Activated CD4-positive, alpha-beta T cell treated with anti-CD3 and anti-CD28 coated beads, Interleukin-2, amount 10 ng/mL, durations not matched to agents 24 days and 14 days (primary cell): ENCODE data around the gene PRKN. TPM values are rescaled to one million over a fixed set of nuclear protein-coding genes. Genes with fewer than 3 reads are reported as not detected.

ENCODE experiments used
- DNase-seq: peaks from one replicate; pipeline ENCODE4 v3.0.0; 2022
- H3K27ac Mint-ChIP-seq: one replicate; pipeline ENCODE4 v1.8.0; 2022; ENCODE audit warnings: mild to moderate bottlenecking, mixed read lengths
- H3K27me3 Mint-ChIP-seq: one replicate; pipeline ENCODE4 v1.8.0; 2022; ENCODE audit warnings: mixed read lengths
- H3K36me3 Mint-ChIP-seq: one replicate; pipeline ENCODE4 v1.8.0; 2022; ENCODE audit warnings: low read depth, mild to moderate bottlenecking, mixed read lengths
- H3K4me1 Mint-ChIP-seq: one replicate; pipeline ENCODE4 v1.8.0; 2021; ENCODE audit warnings: mixed read lengths
- H3K4me3 Mint-ChIP-seq: one replicate; pipeline ENCODE4 v1.8.0; 2022; ENCODE audit warnings: mild to moderate bottlenecking, moderate library complexity, mixed read lengths
- H3K9me3 Mint-ChIP-seq: one replicate; pipeline ENCODE4 v1.8.0; 2021; ENCODE audit warnings: mixed read lengths
- intact Hi-C: fragments of 100-400 bp; cut with micrococcal nuclease; formaldehyde crosslinking; loops from one replicate; pipeline ENCODE4 v1.15.1; 2023
- total RNA-seq: library from RNA; stranded (reverse); gene quantifications from 2 replicates; pipeline ENCODE4 v1.2.3, GENCODE V29; 2022

The PRKN gene
- total RNA-seq, 1 donor from 2014 or later: not detected

DNA sequence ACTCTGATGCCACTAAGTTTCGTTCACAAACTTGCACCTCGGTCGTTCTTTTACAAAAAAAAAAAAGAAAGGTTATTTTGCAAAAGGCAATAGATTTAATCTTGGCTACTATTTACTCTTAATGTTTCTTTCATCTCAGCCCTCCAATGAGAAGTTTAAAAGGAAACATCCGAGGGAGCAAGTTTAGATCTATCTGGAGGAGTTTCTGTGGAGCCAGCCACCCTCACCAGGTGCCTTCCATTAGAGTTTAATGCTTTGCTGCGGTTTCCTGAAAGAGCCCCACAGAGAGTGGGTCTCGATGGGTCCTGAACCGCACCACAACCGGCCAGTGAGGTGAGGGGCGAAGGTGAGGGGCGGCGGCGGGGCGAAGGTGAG lies 632 bp downstream of the PRKN start:
- H3K36me3 Mint-ChIP-seq: no peaks in the 10 kb centered on the region
- peak overlapping the region; percentile 92 for H3K4me3 Mint-ChIP-seq
- H3K27me3 Mint-ChIP-seq: peaks cover 3% of the 10 kb centered on the region
- intact Hi-C loops: loop anchor here (5.0 kb wide), 2 partner anchors 1455 to 1735 kb away; partner anchors contain the start of genes AGPAT4 and MAP3K4
- DNase-seq: no peak
- H3K4me1 Mint-ChIP-seq: peaks cover 6% of the 10 kb centered on the region
- H3K9me3 Mint-ChIP-seq: no peaks in the 10 kb centered on the region
- H3K27ac Mint-ChIP-seq: peak overlapping the region; percentile 91

DNA sequence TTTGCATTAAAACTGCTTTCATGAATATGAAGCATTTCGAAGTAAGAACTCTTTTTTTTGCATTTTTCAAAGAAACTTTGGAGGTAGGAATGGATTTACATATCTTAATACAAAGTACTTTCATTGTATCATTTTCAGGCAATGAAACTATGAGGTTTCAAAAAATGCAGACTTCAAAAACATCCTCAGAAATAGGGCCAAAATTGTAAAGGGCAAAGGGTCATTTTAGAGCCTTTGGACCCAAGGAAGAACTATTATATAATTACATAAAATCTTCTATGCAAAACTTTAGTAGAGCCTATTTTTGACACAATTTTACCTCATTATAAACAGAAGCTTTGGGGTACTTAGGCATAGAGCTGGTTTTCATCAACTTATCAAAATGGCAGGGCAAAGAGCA lies 4.9 kb downstream of the PRKN start:
- H3K9me3 Mint-ChIP-seq: no peaks in the 10 kb centered on the region
- no peak for DNase-seq
- no peak overlapping the region for H3K4me3 Mint-ChIP-seq
- intact Hi-C loops: no loop called here
- H3K27me3 Mint-ChIP-seq: peaks cover 3% of the 10 kb centered on the region
- no peak overlapping the region for H3K27ac Mint-ChIP-seq
- H3K4me1 Mint-ChIP-seq: peaks cover 3% of the 10 kb centered on the region
- no peaks in the 10 kb centered on the region for H3K36me3 Mint-ChIP-seq

DNA sequence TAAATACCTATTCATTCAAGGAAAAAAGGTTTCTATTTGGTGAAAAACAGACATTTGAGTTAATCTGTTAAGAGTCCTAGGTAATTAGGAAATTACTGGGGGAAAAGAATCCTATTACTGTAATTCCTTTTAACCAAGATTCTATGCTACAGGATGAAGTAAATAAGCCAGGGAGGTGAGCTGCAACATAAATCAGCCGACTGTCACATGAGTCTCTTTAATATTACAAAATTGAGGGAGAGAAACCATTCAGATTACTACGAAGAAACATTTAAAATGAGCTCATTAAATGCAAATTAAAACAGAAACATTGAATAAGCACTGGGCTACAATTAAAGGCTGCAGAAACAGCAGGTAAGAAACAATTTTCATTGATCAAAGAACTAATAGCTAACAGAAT lies 5.3 kb downstream of the PRKN start:
- Mint-ChIP-seq H3K27ac (no peak overlapping the region), H3K27me3 (peaks cover 3% of the 10 kb centered on the region), H3K36me3 (no peaks in the 10 kb centered on the region), H3K9me3 (no peaks in the 10 kb centered on the region), H3K4me1 (peaks cover 3% of the 10 kb centered on the region), H3K4me3 (no peak overlapping the region)
- no peak for DNase-seq
- intact Hi-C loops: no loop called here

DNA sequence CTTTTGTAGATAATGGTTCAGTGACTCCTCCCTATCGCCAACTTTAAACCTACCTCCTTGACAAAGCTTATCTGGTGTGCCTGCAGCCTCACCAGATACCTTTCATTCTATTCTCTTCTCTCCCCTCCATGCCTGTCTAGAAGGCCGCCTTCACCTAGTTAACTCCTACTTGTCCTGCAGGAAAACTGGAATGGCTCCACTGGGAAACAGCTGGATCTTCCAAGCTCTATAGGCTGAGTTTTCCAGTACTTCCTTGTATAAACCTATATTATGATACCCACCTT lies 6.2 kb downstream of the PRKN start:
- Mint-ChIP-seq H3K27ac (no peak overlapping the region), H3K4me1 (no peaks in the 10 kb centered on the region), H3K36me3 (no peaks in the 10 kb centered on the region), H3K27me3 (no peaks in the 10 kb centered on the region), H3K9me3 (no peaks in the 10 kb centered on the region), H3K4me3 (no peak overlapping the region)
- no peak for DNase-seq
- intact Hi-C loops: no loop called here

DNA sequence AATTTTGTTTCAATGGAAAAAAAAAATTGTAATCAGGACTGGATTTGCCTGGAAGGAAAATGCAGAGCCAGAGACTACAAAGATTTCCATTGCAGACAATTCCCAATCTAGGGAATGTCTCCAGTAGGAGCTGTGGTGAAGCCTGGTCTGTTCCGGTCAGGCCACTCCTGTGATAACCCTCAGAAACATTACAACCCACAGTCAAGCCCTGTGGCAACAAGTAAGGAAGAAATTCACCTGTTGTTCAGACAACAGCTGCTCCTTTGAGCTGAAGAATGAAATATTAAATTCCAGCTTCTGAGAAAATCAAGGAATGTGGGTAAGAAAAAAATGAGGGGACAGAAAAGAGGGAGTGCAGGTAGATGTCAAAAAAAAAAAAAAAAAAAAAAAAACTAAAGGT lies 8.0 kb downstream of the PRKN start:
- no peak for DNase-seq
- Mint-ChIP-seq H3K9me3 (no peaks in the 10 kb centered on the region), H3K36me3 (no peaks in the 10 kb centered on the region), H3K27ac (no peak overlapping the region), H3K27me3 (no peaks in the 10 kb centered on the region), H3K4me1 (no peaks in the 10 kb centered on the region), H3K4me3 (no peak overlapping the region)
- intact Hi-C loops: no loop called here

DNA sequence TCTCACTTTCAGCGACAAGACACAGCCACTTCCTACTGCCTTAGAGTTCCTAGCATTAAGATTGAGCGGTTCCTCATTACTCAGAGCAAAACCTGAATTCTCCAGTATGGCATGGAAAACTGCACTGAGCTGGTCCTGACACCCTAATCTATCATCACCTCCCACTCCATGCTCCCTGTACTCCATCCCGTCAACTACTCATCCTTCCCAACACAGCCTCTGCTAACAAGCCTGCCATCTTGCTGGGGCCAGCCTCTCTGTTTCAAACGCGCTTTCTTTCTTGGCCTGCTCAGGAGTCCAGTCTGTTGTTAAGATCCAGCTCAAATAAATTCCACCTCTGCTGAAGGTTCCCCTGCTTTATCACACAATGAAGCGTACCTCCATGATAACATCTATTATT lies 12.0 kb downstream of the PRKN start:
- H3K27ac Mint-ChIP-seq: no peak overlapping the region
- no peak overlapping the region for H3K4me3 Mint-ChIP-seq
- intact Hi-C loops: no loop called here
- DNase-seq: no peak
- no peaks in the 10 kb centered on the region for H3K27me3 Mint-ChIP-seq
- no peaks in the 10 kb centered on the region for H3K4me1 Mint-ChIP-seq
- H3K36me3 Mint-ChIP-seq: no peaks in the 10 kb centered on the region
- no peaks in the 10 kb centered on the region for H3K9me3 Mint-ChIP-seq

DNA sequence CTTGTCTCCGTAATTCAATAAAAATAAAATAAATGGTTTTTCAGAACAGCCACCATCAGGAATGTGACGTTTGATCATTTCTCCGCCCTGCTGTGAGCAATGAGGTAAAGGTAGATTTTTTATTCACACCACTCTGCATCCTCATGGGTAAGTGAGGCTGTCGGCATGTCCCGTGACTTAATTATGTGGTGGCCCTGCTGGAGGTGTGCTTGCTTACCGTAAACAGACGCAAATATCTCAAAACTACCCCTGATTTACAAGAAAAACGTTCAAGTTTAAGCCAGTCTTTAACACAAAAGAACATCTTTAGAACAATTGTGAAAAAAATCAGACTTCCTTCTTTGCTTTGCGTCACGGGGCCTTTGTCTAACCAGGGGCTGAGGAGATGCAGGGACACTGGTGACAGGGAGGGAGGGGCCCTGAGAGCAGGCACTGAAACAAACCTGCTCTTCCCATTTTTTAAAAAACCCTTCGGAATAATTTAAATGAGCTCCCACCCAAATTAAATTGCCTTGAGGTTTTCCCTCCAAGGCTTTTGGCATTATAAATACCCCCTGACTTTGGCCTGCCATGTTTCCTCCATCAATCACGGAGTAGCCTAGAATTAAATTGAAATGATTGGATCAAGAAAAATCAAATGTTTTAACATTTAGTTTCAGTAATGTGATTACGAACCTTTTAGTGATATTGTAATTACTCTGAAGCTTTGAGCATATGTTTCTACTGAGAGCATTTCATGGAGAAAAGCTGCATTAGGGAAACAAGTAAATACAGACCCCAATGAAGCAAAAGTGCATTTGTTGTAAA lies 13.4 kb downstream of the PRKN start:
- intact Hi-C loops: no loop called here
- no peak for DNase-seq
- Mint-ChIP-seq H3K4me1 (no peaks in the 10 kb centered on the region), H3K36me3 (no peaks in the 10 kb centered on the region), H3K27me3 (no peaks in the 10 kb centered on the region), H3K4me3 (no peak overlapping the region), H3K27ac (no peak overlapping the region), H3K9me3 (no peaks in the 10 kb centered on the region)

DNA sequence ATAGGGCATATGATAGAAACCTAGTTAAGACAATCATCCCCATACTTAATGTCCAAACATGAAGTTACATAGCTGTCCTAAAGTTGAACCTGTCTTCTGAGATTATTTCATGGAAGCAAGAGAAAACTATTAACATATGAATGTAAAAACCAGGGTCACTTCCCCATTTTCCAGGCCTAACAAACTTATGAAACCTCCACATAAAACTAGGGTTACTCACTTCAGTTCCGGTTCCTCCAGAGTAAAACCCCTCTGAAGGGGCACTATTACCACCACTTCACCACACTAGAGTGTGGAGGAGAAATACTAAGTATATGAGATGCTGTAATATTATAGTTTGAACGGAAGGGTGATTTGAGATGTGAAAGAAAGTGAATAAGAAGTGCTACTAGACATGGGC lies 14.9 kb downstream of the PRKN start:
- Mint-ChIP-seq H3K4me3 (no peak overlapping the region), H3K4me1 (no peaks in the 10 kb centered on the region), H3K36me3 (no peaks in the 10 kb centered on the region), H3K9me3 (no peaks in the 10 kb centered on the region), H3K27me3 (no peaks in the 10 kb centered on the region), H3K27ac (no peak overlapping the region)
- intact Hi-C loops: no loop called here
- DNase-seq: no peak

DNA sequence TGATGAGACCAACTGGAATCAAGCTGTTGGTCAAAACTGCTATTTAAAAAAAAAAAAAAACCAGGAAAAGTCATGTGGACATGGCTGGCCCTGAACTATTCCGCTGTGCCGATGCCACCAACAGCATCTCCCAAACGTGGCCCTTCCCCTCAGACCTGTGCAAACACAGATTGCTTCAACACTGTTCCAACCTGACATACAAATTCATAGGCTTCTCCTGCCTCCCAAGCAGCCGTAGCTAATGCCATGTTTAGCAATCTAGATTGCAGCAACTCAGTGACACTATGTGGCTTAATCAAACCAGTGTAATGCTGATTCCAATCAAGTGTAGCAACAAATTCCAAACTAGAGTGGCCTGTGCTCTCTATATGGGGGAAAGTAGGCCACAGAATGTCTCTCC lies 16.2 kb downstream of the PRKN start:
- H3K9me3 Mint-ChIP-seq: no peaks in the 10 kb centered on the region
- H3K4me3 Mint-ChIP-seq: no peak overlapping the region
- H3K4me1 Mint-ChIP-seq: no peaks in the 10 kb centered on the region
- intact Hi-C loops: no loop called here
- no peaks in the 10 kb centered on the region for H3K27me3 Mint-ChIP-seq
- H3K27ac Mint-ChIP-seq: no peak overlapping the region
- no peak for DNase-seq
- no peaks in the 10 kb centered on the region for H3K36me3 Mint-ChIP-seq

DNA sequence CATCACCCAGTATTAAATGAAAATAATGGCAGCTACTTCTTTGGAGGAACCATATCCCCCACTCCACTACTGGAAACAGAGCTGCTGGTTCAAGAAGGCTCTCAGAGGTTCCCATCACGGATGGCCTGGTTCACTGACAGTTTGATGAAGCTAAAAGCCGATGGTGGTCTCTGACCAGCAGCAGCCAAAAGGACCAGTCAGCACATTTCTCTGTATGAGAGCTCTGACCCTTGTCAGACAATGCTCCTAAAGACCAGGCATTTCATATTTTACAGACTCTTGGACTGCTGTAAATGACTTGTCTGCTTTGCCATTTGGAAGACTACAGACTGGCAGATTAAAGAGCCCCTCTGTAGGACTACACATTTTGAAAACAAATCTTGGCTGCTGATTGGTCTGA lies 16.6 kb downstream of the PRKN start:
- H3K27me3 Mint-ChIP-seq: no peaks in the 10 kb centered on the region
- intact Hi-C loops: no loop called here
- DNase-seq: no peak
- H3K36me3 Mint-ChIP-seq: no peaks in the 10 kb centered on the region
- H3K4me1 Mint-ChIP-seq: no peaks in the 10 kb centered on the region
- H3K27ac Mint-ChIP-seq: no peak overlapping the region
- no peaks in the 10 kb centered on the region for H3K9me3 Mint-ChIP-seq
- H3K4me3 Mint-ChIP-seq: no peak overlapping the region

DNA sequence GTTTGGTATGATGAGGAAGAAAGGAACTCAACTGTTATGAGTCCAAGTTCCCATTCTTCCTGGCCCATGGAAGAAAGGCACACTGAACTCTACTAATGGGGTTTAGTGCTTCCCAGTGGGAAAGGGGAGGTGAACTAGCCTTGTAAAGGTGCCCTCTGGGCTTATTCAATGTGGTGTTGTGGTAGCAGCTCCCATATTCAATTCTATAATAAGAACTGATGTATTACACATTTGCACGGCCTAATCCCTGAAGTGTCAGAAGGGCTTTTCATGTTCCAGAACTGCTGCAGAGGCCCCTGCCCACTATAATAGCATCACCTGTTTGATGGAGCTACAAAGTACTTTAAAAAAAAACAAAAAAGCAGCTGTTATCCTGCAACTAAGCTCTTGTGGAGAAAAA lies 17.1 kb downstream of the PRKN start:
- Mint-ChIP-seq H3K27me3 (no peaks in the 10 kb centered on the region), H3K9me3 (no peaks in the 10 kb centered on the region), H3K27ac (no peak overlapping the region), H3K4me3 (no peak overlapping the region), H3K36me3 (no peaks in the 10 kb centered on the region), H3K4me1 (no peaks in the 10 kb centered on the region)
- intact Hi-C loops: no loop called here
- DNase-seq: peak; percentile 6

DNA sequence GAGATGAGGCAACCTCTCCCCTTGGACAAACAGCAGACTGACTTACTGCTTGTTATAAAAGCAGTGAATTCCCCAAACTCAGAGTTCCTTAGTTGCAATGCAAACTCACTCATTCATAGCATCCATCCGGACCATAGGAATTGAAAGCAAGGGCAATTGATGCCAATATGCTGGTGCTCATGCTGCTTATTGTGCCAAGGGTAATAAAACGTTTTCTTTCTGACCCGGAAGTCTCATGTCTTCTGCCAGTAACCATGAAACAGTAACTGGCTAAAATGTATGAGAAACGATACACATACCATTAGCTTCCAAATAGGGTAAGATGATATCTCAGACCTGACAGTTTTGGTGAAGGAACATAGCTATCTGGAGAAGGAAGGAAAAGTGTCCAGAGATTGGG lies 18.1 kb downstream of the PRKN start:
- Mint-ChIP-seq H3K4me1 (no peaks in the 10 kb centered on the region), H3K27ac (no peak overlapping the region), H3K36me3 (no peaks in the 10 kb centered on the region), H3K9me3 (no peaks in the 10 kb centered on the region), H3K27me3 (no peaks in the 10 kb centered on the region), H3K4me3 (no peak overlapping the region)
- intact Hi-C loops: no loop called here
- DNase-seq: no peak

DNA sequence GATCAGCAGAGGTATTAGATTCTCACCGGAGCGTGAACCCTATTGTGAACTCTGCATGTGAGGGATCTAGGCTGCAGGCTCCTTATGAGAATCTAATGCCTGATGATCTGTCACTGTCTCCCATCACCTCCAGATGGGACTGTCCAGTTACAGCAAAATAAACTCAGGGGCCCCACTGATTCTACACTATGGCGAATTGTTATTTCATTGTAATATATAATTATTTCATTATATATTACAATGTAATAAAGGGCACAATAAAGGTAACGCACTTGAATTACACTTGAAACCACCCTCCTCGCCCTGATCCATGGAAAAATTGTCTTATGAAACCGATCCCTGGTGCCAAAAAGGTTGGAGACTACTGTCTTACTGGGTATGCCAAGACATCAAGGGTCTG lies 18.6 kb downstream of the PRKN start:
- H3K27me3 Mint-ChIP-seq: no peaks in the 10 kb centered on the region
- H3K9me3 Mint-ChIP-seq: no peaks in the 10 kb centered on the region
- intact Hi-C loops: no loop called here
- H3K27ac Mint-ChIP-seq: no peak overlapping the region
- no peak overlapping the region for H3K4me3 Mint-ChIP-seq
- DNase-seq: no peak
- no peaks in the 10 kb centered on the region for H3K4me1 Mint-ChIP-seq
- H3K36me3 Mint-ChIP-seq: no peaks in the 10 kb centered on the region

DNA sequence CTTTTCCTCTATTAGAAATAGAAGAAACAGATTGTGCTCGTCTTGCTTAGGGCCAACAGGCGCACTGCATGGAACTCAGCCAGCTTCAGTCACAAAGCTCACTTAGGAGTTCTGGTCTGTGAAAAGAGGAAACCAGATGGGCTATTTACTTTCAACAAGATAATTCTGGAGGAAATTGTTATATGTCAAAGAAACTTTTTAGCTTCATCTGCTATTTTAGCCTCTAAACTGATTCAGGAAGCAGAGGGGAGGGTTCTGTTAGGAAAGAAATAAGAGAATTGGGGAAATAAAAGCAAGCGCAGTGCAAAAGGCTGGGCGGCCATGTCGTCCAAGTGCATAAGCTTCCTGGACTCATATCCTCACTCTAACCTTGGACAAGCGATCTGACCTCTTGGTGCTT lies 21.3 kb downstream of the PRKN start:
- intact Hi-C loops: no loop called here
- no peaks in the 10 kb centered on the region for H3K4me1 Mint-ChIP-seq
- DNase-seq: no peak
- H3K4me3 Mint-ChIP-seq: no peak overlapping the region
- no peaks in the 10 kb centered on the region for H3K9me3 Mint-ChIP-seq
- no peaks in the 10 kb centered on the region for H3K36me3 Mint-ChIP-seq
- H3K27me3 Mint-ChIP-seq: no peaks in the 10 kb centered on the region
- no peak overlapping the region for H3K27ac Mint-ChIP-seq

DNA sequence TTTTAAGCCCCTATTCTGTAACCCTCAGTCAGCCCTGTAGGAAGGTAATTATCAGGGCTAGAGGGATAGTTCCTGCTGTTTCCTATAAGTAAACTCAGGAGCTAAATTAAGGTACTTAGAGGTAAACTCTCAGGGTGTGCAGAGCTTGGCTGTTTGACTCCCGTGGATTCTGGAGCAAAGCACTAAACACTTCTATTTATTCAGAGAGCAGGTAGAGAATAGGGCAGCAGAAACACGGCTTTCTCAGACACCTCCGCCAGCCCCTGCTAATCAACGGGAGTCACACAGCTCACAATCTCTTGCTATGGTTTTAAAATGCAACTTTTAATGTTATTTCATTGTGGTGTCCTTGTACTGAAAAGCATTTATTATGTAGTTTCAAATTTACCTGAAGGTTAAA lies 21.8 kb downstream of the PRKN start:
- Mint-ChIP-seq H3K4me1 (no peaks in the 10 kb centered on the region), H3K36me3 (no peaks in the 10 kb centered on the region), H3K27me3 (no peaks in the 10 kb centered on the region), H3K9me3 (no peaks in the 10 kb centered on the region), H3K4me3 (no peak overlapping the region), H3K27ac (no peak overlapping the region)
- intact Hi-C loops: no loop called here
- peak; percentile 25 for DNase-seq
